ENCODE measurements around the gene OR2A12.

DNA sequence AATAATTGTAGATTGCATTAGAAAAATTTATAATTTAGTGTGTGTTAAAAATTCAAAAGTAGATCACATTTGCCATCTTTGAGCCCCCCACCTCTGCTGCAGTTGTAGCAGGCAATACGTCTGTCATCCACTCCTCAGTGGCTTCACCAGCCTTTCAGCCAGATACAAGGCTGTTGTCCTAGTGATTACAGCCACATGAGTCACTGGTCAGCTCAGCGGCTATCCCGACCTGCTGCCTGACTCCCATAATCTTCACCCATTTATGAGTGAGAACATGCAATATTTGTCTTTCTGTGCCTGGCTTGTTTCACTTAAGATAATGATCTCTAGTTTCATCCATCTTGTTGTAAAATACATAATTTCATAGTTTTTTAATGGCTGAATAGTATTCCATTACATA is 28.1 kb upstream of the OR2A12 start:
- no peak for TF ChIP-seq CTCF (IDR thresholded peaks at IDR 0.05)
- no peak for TF ChIP-seq POLR2A (IDR thresholded peaks at IDR 0.05)
